GM19395 (cell line): Measurements from ENCODE around the gene ADGRG4.

ENCODE experiments used
- ATAC-seq: cut with Tn5 transposase; IDR thresholded peaks from one replicate; pipeline ENCODE4 v1.9.1; 2021; ENCODE audit warnings: mild to moderate bottlenecking, moderate library complexity; ENCODE audit not compliant: unreplicated experiment

Gene ADGRG4

GRCh38 chrX:136292656-136293055 is 8.1 kb upstream of the ADGRG4 start:
- ATAC-seq = no peak

GRCh38 chrX:136295380-136295779 is 5.4 kb upstream of the ADGRG4 start:
- ATAC-seq = no peak

- no peak for ATAC-seq
These were observed 2.3 kb downstream of the ADGRG4 start for GRCh38 chrX:136303041-136303440.

GRCh38 chrX:136304493-136304892 is 3.7 kb downstream of the ADGRG4 start:
- ATAC-seq = no peak

- no peak for ATAC-seq
These were observed 5.4 kb downstream of the ADGRG4 start for GRCh38 chrX:136306182-136306581.

- no peak for ATAC-seq
These were observed 6.7 kb downstream of the ADGRG4 start for GRCh38 chrX:136307471-136307870.

GRCh38 chrX:136310411-136310810 is 9.6 kb downstream of the ADGRG4 start:
- ATAC-seq = no peak

GRCh38 chrX:136318156-136318555 is 17.4 kb downstream of the ADGRG4 start:
- no peak for ATAC-seq

- ATAC-seq = no peak
These were observed 18.3 kb downstream of the ADGRG4 start for GRCh38 chrX:136318895-136319597.

- no peak for ATAC-seq
These were observed 18.8 kb downstream of the ADGRG4 start for GRCh38 chrX:136319600-136319999.

GRCh38 chrX:136321532-136321931 is 20.8 kb downstream of the ADGRG4 start:
- no peak for ATAC-seq

- ATAC-seq = no peak
These were observed 21.3 kb downstream of the ADGRG4 start for GRCh38 chrX:136322064-136322463.

- no peak for ATAC-seq
These were observed 24.6 kb downstream of the ADGRG4 start for GRCh38 chrX:136325377-136325776.

- no peak for ATAC-seq
These were observed 28.2 kb downstream of the ADGRG4 start for GRCh38 chrX:136328933-136329332.

- ATAC-seq = no peak
These were observed 35.9 kb downstream of the ADGRG4 start for GRCh38 chrX:136336623-136337022.

- ATAC-seq = no peak
These were observed 38.9 kb downstream of the ADGRG4 start for GRCh38 chrX:136339702-136340101.

GRCh38 chrX:136344320-136344719 is 43.6 kb downstream of the ADGRG4 start:
- ATAC-seq = no peak

GRCh38 chrX:136346506-136346905 is 45.7 kb downstream of the ADGRG4 start:
- ATAC-seq = no peak

GRCh38 chrX:136347706-136348105 is 46.9 kb downstream of the ADGRG4 start:
- no peak for ATAC-seq

- ATAC-seq = no peak
These were observed 52.8 kb downstream of the ADGRG4 start for GRCh38 chrX:136353526-136354093.

- ATAC-seq = no peak
These were observed 53.4 kb downstream of the ADGRG4 start for GRCh38 chrX:136354201-136354600.

GRCh38 chrX:136369377-136369776 is 68.6 kb downstream of the ADGRG4 start:
- no peak for ATAC-seq

GRCh38 chrX:136376713-136377112 is 76.0 kb downstream of the ADGRG4 start:
- ATAC-seq = no peak
